ENCODE data around the gene RSPRY1.
A peak's percentile ranks its signal among the peaks of the same experiment; 100 is the strongest.
"Not testable (repeated sequence)": the region's sequence is repeated elsewhere in the genome, so short reads cannot be mapped to it uniquely, and the experiment has no call there.

The RSPRY1 gene

DNA sequence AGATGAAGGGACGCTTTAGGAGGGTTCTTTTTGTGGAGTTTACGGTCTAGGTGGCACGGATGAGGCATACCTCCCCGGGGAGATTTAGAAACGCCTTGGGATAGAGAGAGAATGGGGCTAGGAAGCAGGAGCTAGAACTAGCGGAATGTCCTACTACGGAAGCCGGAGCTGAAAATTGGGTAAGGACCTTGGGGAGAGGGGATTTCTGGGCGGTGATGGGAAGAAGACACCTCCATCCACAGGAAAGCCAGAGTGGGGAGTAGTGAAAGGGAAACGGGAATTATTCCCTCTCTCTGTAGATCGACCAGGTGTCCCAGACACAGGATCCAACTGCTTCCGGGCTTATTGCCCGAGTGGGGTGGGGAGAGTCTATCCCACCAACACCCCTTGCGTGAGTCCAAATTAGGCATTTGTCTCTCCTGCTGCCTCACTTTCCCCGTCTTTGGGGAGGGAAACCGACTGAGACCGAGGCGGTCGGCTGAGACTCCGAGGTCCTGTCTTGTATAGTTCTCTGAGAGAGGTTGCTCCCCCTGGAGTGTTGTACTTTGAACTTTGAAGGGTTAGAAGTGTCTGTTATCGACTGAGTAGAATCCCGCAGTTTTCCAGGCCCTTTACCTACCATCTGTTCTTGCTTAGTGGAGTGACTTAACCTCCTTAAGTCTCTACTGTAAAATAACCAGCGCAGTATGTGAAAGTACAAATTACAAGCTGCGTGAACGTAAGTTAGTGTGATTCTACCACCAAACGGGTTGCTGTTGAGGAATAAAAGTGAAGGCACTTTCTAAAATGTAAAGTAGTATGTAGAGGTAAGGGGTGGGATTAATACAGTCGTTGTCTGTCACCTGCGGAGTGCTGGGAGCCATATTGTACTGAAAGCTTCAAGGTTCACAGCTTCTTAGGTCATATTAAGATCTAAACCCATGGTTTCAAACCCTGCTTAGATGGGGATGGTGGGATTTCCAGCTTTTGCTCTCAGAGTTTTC lies 1.0 kb downstream of the RSPRY1 start:
- DNase-seq = peak; percentile 12

DNA sequence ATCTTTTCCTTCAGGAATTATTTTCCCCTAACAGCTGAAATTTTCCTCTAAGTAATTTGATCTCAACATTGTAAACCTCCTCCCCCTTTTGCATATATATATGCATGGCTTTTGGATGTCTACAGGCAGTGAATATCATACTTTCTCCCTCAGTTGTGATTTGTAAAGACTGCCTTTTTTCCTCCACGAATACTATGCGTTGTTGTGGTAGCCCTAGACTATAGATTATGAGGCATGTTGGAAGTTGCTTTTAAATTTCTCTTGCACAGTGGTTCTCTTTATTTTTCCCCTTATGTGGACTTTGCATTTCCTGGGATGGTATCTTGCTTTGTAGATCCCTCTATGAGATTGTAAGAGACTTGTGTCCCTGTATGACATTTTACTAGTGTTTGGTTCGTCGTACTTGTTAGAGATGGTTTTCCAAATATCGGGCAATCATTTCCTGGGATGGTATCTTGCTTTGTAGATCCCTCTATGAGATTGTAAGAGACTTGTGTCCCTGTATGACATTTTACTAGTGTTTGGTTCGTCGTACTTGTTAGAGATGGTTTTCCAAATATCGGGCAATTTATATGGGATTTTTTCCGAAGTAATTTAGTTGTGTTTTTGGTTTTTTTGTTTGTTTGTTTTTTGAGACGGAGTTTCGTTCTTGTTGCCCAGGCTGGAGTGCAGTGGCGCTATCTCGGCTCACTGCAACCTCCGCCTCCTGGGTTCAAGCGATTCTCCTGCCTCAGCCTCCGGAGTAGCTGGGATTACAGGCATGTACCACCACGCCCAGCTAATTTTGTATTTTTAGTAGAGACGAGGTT lies 2.0 kb downstream of the RSPRY1 start:
- not testable (repeated sequence) for DNase-seq

DNA sequence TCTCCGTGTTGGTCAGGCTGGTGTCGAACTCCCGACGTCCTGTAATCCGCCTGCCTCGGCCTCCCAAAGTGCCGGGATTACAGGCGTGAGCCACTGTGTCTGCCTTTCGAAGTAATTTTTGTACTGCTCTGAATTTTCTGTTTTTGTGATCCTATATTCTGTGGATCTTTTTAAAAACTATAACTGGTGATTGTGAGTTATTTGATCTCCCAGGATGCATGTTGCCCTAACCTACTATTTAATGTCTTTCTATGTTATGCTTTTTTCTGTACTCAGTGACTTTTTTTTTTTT lies 2.5 kb downstream of the RSPRY1 start:
- DNase-seq = no peak

DNA sequence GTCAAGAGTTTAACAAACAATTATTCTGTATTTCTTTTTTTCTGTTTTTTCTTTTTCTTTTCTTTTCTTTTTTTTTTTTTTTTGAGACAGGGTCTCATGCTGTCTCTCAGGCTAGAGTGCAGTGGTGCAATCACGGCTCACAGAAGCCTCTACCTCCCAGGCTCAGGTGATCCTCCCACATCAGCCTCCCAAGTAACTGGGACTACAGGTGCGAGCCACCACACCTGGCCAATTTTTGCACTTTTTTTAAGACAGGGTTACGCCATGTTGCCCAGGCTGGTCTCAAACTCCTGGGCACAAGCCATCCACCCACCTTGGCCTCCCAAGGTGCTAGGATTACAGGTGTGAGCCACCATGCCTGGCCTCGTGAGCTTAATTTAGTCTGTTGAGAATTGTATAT lies 3.4 kb downstream of the RSPRY1 start:
- DNase-seq = not testable (repeated sequence)

DNA sequence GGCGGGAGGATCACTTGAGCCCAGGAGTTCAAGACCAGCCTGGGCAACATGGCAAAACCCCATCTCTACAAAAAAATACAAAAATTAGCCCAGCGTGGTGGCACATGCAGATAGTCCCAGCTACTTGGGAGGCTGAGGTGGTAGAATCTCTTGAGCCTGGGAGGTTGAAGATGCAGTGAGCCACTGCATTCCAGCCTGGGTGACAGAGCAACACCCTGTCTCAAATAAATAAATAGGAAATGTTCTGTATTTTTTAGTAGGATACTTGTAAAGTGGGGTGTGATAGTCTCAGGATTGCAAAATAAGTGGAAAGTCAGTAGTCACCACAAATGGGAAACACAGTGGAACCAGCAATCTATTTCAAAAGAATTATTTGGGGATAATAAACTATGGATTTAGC lies 4.0 kb downstream of the RSPRY1 start:
- DNase-seq = peak; percentile 2

DNA sequence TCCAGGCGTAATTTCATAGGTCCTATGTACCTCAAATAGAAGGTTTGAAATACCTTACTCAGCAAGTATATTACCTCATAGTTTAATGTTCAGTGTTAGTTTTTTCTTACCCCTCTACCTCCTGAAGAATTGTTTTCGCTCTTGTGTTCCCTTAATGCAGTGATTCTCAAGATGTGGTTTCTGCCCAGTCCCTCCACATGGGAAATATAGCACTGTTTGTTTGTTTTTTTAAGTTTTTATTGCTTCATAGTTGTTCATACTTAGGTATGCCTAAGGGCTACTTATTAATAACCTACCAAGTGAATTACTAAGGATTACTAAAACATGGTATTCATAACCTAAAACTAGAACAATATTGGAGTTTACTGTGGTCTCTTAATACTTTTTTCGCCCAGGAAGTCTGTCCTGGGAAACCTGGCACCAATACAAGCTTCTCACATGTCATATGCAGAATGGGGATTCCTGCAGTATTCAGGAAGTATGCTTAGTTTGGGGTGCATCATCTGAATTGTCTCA lies 5.0 kb downstream of the RSPRY1 start:
- peak; percentile 3 for DNase-seq

DNA sequence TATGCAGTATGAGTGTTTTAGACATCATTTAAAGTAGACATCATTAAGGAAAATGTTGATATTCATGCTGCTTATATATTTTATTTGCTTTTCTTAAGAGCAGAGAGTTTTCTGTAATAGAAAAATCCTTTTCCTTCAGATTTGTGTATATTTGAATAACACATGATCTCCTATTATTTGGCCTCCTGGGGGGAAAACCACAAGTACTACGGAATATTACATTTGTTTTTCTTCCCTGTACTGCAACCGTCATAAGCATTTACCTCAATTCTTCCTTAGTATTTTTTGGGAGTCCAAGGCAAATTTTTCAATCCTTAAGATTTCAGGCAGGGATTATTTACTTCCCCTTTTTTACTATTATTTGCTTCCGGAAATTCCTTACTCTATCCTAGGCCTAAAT lies 6.0 kb downstream of the RSPRY1 start:
- DNase-seq = no peak

DNA sequence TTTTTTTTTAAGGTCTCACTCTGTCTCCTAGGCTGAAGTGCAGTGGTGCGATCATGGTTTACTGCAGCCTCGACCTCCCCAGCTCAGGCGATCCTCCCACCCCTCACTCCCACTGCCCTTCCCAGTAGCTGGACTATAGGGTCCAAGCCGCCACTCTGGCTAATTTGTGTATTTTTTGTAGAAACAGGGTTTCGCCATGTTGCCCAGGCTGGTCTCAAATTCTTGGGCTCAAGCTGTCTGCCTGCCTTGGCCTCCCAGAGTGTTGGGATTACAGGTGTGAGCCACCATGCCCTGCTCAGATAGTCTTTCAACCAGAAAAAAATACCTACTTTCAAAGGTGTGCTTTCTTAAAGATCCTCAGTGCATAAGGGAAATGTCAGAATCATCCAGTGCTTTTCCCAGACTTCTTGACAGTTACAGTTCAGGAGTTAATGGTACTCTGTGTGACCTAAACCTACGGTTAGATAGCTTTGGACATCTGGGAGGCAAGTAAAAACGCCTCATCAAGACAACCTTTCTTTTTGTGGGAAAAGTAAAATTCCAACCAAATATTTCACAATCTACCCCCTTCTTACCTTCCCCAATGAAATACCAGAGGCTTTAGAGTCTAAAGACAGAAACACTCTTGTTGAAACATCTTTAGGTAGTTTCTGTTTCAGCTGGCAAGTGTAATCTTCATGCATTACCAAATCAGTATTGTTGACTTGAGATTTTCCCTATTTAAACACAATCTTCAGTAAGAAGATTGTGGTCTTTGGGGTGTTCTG lies 6.8 kb downstream of the RSPRY1 start:
- peak; percentile 11 for DNase-seq

DNA sequence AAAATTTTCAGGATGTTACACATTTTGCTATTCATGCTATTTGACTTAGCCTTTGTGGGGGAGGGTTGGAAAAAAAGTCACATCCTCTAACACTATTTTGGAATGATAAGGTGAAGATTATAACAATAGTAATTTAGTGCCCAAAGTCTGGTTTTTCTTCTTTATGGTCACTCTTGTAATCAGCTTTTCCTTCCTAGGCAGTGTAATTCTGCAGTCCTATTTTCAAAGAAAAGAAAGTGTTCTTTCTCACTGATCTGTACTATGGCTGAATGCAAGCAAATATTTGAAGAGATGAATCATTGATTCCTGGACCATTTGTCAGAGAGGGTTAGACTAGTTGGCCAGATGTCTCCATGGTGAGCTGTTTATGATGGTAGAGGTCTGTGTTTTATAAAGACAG lies 8.4 kb downstream of the RSPRY1 start:
- no peak for DNase-seq

DNA sequence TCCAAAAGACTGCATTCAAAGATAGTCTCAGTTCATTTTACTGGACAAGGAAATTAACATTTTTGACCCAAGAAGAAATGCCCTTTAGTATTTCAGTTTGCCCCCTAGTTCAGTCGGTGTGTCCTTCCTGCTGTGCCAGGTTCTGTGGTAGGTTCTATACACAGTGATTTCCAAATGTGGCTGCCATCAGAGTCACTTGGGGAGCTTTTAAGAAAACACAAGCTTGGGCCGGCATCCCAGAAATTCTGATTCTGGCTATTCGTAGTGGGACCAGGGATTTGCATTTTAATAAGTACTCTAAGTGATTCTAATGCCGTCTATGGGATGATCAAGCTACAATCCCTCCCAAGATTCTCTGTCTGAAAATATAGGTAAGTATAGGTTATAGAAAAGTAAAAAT lies 10.2 kb downstream of the RSPRY1 start:
- no peak for DNase-seq

DNA sequence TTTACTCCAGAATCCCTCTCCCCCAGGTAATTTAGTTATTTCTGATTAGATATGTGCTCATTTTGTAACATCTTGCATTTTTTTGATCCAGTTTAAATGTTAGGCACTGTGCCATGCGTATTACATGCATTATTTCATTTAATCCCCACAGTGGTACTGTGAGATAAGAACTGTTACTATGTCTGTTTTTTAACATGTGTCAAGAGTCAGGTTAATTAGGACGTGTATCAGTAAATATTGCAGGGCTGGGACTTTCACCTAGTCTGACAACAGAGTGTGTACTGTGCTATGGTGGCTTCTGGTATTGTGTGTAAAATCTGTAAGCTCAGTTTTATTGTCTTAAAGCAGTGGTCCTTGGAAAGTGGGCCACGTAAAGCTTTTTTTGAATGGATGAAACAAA lies 10.6 kb downstream of the RSPRY1 start:
- DNase-seq = no peak

DNA sequence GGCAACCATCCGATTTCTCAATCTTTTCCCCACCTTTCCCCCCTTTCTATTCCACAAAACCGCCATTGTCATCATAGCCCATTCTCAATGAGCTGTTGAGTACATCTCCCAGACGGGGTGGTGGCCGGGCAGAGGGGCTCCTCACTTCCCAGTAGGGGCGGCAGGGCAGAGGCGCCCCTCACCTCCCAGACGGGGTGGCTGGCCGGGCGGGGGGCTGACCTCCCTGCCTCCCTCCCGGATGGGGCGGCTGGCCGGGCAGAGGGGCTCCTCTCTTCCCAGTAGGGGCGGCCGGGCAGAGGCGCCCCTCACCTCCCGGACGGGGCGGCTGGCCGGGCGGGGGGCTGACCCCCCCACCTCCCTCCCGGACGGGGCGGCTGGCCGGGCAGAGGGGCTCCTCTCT lies 14.2 kb downstream of the RSPRY1 start:
- DNase-seq = not testable (repeated sequence)

DNA sequence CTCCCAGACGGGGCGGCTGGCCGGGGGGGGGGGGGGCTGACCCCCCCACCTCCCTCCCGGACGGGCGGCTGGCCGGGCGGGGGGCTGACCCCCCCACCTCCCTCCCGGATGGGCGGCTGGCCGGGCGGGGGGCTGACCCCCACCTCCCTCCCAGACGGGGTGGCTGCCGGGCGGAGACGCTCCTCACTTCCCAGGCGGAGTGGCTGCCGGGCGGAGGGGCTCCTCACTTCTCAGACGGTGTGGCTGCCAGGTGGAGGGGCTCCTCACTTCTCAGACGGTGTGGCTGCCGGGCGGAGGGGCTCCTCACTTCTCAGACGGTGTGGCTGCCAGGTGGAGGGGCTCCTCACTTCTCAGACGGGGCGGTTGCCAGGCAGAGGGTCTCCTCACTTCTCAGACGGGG lies 14.8 kb downstream of the RSPRY1 start:
- not testable (repeated sequence) for DNase-seq

DNA sequence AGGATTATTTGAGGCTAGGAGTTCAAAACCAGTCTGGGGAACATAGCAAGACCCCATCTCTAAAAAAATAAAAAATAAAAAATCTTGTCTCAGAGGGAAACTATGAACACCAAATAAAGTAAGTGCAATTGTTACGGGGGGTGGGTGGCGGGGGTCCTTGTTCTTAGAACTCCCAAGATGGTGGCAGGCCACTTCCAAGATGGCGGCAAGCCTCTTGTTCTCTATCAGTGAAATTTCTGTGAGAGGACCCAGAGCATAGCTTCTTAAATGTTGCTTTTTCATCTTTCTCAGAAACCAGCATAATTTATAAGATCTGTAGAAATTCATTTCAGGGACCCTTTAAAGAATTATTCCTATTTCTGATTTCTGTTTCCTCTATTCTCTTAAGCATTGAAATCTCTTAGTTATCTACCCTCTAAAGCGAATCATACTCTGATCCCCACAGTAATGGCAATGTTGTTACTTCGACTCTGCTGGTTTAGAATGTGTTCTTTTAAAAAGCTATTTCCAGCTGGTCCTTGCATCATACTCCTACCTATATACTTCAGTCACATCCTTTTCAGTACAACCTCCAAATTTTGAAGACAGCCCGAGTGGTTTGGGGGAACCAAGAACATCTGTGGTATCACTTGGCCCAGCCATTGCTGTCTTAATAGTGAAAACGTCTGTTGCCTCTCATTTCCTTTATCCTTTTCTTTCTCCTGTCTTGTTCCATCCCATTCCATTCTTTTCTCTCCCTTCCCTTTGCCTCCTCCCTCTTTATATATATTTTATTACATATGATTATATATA lies 16.2 kb downstream of the RSPRY1 start:
- DNase-seq = no peak

DNA sequence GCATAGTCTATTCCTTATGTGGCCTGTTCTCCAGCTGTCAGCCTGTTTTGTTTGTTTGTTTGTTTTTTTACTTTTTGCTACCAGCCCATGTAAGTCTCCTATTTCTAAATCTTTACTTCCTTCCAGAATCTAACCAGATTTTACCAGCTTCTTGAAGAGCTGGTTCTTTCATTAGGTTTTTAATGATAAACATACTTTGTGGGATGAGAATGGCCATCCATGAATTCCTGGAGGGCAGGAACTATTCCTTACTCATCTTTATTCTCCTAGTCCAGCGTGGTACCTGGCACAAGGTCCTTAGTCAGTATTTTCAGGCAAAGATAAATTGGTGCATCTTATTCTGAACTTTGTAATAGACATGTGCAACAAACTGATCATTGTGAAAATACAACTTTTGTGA lies 17.3 kb downstream of the RSPRY1 start:
- DNase-seq = no peak

DNA sequence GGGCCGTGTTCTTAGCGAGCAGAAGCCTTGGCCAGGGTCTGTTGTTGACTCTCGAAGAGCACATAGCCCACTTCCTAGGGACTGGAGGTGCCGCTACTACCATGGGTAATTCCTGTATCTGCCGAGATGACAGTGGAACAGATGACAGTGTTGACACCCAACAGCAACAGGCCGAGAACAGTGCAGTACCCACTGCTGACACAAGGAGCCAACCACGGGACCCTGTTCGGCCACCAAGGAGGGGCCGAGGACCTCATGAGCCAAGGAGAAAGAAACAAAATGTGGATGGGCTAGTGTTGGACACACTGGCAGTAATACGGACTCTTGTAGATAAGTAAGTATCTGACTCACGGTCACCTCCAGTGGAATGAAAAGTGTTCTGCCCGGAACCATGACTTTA lies 18.5 kb downstream of the RSPRY1 start:
- no peak for DNase-seq

DNA sequence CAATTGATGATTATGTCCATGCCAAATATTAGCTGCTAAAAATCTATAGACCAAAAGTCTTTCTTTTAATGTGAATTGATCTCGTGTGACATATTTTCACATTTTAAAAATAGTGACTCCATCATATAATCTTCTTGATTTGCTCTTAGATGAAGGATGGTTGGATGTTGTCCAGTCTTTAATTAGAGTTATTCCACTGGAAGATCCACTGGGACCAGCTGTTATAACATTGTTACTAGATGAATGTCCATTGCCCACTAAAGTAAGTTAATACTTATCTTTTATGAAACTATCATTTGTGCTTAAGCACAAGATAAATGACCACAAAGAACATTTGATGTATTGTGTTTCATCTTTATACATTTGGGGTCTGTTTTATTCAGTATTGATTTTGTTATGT lies 22.8 kb downstream of the RSPRY1 start:
- DNase-seq = no peak

DNA sequence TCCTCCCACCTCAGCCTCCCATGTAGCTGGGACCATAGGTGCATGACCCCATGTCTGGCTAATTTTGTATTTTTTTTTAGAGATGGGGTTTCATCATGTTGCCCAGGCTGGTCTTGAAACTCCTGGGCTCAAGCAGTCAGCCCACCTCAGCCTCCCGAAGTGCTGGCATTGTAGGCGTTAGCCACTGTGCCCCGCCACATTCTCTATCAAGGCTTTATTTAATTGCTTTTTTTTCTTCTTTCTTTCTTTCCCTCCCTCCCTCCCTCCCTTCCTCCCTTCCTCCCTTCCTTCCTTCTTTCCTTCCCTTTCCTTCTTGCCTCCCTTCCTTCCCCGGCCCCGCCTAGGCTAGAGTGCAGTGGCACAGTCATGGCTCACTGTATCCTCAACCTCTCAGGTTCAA lies 23.7 kb downstream of the RSPRY1 start:
- no peak for DNase-seq

DNA sequence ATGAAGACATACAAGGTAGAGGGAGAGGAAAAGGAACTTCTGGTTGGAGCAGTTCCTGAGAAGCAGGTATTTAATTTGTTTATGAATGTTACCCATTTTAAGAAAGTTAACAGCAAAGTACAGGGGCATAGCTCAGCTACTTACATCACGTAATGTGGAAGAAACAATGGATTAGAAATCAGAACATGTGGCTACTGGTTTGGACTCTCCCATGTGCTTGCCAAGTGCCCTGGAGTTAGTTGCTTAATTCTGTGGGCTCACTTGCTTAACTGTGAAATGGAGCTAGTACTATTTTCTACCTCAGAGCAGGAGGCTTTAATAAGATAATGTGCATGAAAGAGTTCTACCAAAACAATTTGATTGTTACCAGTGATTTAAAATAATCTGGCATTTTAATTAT lies 27.3 kb downstream of the RSPRY1 start:
- no peak for DNase-seq

DNA sequence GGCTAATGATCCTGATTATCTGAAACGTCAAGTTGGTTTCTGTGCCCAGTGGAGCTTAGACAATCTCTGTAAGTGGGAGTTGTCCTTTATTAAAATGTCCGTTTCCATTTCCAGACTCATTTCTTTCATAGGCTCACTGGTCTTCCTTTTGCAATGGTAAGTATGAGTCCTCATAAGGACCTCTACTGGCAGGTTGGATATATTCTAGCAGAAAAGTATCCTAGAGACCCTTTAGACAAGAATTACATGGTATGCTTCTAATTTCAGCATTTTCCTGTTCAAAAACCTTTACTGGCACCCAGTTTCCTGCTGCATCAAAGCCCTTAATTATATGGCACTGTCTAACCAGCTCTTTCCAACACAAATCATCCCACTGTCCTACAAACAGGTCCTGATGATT lies 30.8 kb downstream of the RSPRY1 start:
- no peak for DNase-seq

DNA sequence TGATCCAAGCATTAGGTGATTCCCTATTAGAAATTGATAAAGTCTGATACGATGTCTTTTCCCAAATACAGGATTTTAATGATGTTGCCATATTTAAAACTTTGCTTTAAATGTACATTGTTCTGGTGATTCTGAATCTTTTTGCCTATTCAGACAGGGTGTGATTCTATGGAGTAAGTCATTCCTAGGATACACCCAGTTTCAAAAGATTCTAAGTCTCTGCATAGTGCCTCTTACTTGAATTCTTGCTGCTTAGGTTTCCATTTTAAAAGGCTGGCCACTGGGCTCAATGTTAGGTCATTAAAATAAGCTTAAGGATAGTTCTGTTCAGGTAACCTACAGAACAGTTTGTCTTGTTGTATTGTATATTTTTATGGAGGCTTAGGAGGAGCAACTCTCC lies 36.9 kb downstream of the RSPRY1 start:
- no peak for DNase-seq

DNA sequence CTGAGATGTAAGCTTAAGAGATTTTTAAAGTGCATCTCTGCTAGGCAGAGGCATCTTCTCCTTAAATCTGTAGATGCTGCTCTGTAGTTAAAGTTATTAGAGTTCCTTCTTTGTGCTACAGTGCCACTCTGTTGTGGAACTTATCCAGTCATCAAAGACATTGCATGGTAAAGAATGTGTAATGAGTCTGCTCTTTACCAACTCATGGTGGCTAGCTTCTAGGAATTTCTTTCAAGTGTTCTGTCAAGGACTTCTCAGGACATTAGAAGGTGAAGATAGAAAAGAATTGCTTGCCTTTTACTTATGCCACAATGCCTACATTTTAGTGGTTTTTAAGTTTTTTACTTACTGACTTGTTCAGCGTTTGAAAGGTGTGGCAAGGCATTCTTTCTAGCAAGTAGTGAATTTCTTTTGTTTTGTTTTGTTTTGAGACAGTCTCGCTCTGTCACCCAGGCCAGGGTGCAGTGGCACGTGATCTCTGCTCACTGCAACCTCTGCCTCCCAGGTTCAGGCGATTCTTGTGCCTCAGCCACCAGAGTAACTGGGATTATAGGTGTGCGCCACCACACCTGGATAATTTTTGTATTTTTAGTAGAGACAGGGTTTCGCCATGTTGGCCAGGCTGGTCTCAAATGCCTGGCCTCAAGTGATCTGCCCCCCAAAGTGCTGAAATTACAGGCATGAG lies 38.7 kb downstream of the RSPRY1 start:
- DNase-seq = no peak

Data from inflammatory macrophage treated with lipopolysaccharide for 4 hours (primary cell).